Stimulated activated CD4-positive, alpha-beta T cell treated with anti-CD3 and anti-CD28 coated beads, Interleukin-2, amount 100 ng/mL, for 24 hours (primary cell): Measurements from ENCODE around the gene WWOX.
"Not testable (repeated sequence)": the region's sequence is repeated elsewhere in the genome, so short reads cannot be mapped to it uniquely, and the experiment has no call there.

Source experiments
- DNase-seq, 2 donors: peaks; one replicate each; pipeline ENCODE4 v3.0.0-alpha.2; 2020

The WWOX gene

GRCh38 chr16:79012671-79013434 lies 913.4 kb downstream of the WWOX start:
- DNase-seq = no peak

- DNase-seq = no peak
These were observed 914.6 kb downstream of the WWOX start for GRCh38 chr16:79013930-79014660.

DNA sequence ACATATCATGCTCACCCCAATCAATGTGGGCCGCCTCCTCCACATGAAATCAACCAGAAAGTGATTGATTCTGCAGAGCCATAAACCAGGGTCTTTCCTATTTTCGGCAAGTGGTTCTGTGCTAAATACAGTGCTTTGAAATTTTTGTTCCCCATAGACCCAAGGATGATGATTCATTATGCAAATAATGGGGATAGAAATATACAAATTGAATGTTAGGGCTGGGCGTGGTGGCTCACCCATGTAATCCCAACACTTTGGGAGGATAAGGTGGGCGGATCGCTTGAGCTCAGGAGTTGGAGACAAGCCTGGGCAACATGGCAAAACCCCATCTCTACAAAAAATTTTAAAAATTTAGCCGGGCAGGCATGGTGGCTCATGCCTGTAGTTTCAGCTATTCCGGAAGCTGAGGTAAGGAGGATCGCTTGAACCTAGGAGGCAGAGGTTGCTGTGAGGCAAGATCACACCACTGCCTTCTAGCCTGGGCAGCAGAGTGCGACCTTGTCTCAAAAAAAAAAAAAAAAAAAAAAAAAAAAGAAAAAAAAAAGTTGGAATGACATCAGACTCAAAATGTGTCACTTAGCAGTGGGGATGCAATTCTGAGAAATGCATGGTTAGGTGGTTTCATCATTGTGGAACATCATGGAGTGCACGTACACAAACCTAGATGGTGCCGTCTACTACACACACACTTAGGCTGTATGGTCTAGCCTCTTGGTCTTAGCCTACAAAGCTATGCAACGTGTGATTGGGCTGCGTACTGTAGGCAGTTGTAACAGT lies 919.4 kb downstream of the WWOX start:
- DNase-seq = no peak

GRCh38 chr16:79019431-79019830 lies 920.0 kb downstream of the WWOX start:
- no peak for DNase-seq

DNA sequence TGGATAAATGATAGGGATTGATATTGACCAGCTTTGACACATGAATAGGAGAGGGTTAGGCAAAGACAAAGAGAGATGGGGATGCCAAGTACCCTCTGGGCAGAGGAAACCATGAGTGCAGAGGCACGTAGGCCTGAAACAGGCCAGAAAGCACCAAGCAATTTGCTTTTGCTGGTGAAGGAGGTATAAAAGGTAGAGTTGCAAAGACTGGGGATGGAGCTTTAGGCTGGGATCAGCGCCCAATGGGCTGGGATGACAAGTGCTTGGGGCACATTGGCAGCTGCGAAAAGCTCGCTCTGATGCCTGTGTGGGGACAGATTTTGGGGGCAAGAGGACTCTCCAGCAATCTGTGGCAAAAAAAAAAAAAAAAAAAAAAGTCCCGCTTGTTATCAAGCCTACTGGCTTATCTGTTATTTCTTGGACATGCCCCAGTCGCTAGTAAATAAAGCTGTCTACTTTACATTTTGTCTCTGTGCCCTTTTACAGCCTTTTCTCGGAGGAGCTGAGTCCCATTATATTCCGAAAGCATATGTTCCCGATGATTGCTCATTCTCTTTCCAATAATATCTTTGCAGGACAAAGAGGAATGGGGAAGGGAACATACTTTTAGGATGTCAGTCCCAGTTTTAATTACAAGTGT lies 922.7 kb downstream of the WWOX start:
- DNase-seq = no peak

DNA sequence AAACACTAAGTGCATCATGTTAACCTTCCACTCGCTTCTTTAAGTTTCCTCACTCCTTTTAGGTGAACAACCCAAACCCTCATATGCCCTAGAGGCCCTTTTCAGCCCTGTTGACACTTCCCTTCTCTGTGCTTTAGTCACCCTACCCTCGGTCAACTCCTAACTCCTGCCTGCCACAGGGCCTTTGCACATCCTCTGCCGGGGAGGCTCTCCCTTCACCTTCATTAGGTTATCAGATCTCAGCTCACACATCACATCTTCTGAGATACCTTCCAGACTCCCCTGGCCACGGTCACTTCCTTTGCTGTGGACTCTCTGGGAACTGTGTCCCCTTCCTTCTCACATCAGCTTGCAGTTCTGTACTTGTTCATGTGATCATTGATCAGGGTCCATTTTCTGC lies 926.7 kb downstream of the WWOX start:
- no peak for DNase-seq

- DNase-seq = no peak
These were observed 937.1 kb downstream of the WWOX start for GRCh38 chr16:79036541-79036940.

DNA sequence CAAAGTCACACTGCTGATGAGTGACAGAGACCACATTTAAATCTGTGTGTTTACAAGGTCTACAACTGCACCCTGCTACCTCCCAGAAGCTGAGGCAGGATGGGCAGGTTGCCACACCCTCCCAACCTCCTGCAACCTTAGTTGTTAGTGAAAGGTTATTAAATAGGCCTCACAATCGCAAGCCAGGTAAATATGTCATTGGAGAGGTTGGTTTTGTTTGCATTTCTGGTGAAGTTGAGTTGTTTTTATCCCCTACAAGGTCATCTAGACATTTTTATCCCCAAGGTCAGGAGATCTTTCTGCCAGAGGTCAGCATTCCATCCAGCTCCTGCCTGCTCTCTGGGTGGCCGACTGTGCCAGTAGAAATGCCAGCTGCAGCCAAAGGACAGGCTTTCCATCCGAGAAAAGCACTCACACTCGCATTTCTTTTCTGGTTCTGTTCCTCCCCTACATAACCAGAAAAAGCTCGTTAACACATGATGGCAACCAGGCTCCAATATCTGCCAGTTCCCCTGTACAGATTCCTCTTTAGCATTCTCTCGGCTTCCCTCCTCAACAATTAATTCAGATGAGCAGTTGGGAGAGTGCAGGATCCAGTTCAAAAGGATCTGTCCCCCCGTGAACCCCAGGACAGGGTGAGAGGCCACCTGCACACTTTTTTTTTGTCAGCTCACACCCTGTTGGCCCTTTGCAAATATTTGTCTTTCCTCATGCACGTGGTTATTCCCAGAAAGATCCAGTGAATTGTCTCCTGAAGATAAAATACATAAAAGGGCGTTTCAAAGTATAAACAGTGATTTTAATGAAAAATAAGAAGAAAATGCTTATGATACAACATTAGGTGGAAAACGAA lies 938.3 kb downstream of the WWOX start:
- DNase-seq = no peak

DNA sequence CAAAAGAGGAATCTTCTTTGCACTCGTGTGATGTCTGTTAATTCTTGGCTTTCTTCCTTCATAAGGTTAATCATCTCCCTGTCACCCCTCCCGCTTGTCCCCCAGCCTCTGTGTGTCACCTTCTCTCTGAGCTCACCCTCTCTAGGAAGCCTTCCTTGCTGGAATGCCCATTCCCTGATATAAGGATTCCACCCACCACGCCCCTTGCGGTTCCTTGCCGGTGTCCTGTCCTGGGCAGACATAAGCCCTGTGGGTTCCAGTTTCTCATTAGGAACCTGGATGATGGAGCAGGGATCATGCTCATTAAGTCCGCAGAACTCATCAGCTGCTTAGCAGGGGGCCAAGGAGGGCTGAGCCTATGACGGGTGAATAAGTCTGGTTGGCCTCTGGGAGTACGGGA lies 941.8 kb downstream of the WWOX start:
- no peak for DNase-seq

DNA sequence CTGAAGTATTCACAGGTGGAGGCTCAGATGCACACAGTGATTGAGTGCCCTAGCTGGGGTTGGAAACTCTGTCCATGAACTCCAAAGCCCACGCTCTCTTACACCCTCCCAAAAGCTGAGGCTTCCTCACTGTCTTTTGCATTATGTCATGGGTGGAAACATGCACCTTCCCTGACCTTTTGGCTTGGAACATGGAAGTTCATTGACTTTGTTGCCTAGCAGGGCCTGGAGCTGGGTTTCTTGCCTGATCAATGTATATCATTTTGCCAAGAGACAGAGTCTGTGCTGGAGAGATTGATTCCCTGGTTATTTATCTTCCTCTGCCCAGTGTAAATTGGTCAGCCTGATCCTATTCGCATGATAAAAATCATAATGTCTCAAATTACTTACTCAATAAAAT lies 942.7 kb downstream of the WWOX start:
- no peak for DNase-seq

GRCh38 chr16:79042886-79043285 lies 943.4 kb downstream of the WWOX start:
- DNase-seq = peak; percentile 17 to 22

GRCh38 chr16:79045191-79045590 lies 945.7 kb downstream of the WWOX start:
- DNase-seq = no peak

- no peak for DNase-seq
These were observed 947.9 kb downstream of the WWOX start for GRCh38 chr16:79047337-79047736.

DNA sequence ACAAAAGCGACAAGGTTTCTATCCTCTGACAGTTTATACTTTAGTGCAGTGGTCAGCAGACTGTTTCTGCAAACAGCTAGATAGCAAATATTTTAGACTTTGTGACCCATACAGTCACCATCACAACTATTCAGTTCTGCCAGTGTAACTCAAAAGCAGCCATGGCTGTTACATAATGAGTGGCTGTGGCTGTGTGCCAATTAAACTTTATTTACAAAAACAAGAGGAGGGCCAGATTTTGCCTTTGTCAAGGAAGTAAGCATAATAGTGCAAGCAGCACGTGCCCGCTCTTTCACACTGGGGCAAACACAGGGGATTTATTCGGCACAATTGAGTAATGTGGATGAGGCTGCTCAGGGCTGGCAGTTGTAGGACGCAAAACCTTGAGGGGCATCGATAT lies 949.6 kb downstream of the WWOX start:
- DNase-seq = no peak

- no peak for DNase-seq
These were observed 950.6 kb downstream of the WWOX start for GRCh38 chr16:79050063-79050462.

DNA sequence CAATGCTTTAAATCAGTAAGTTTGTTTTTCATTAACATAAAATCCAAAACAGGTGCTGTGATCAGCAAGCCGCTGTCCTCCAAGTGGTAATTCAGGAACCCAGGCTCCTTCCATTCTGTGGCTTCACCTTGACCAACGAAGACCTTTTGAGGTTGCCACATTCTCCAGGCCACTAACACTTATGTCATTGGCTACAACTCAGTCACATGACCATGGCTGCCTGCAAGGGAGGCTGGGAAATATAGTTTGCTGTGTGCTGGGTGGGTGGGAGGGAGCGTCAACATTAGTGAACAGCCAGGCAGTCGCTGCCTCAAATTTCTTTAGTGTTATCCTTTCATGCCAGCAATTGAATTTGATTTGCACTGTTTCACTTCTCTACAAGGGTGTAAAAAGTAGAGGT lies 951.9 kb downstream of the WWOX start:
- DNase-seq = no peak

DNA sequence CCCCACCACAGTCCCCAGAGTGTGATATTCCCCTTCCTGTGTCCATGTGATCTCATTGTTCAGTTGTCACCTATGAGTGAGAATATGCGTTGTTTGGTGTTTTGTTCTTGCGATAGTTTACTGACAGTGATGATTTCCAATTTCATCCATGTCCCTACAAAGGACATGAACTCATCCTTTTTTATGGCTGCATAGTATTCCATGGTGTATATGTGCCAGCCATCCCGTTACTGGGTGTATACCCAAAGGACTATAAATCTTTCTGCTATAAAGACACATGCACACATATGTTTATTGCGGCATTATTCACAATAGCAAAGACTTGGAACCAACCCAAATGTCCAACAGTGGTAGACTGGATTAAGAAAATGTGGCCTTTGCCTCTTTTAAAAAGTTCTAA lies 952.7 kb downstream of the WWOX start:
- not testable (repeated sequence) for DNase-seq

DNA sequence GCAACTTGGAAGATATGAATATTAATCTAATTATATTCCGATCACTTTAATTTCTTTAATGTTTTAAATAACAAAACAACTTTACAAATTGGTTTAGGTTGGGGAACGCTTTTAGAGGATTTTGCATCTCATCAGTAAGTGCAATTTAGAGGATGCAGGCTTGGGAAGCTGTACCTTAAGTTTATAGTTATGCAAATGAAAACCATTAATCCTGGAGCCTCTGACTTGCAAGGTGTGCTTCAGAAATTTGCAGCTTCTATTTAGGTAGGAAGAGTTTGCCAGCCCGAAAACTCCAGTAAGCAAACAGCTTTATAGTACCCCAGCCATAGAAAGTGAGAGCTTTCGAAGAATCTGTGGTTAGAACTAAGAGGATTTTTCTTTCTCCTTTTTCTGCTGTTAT lies 954.1 kb downstream of the WWOX start:
- DNase-seq = no peak

DNA sequence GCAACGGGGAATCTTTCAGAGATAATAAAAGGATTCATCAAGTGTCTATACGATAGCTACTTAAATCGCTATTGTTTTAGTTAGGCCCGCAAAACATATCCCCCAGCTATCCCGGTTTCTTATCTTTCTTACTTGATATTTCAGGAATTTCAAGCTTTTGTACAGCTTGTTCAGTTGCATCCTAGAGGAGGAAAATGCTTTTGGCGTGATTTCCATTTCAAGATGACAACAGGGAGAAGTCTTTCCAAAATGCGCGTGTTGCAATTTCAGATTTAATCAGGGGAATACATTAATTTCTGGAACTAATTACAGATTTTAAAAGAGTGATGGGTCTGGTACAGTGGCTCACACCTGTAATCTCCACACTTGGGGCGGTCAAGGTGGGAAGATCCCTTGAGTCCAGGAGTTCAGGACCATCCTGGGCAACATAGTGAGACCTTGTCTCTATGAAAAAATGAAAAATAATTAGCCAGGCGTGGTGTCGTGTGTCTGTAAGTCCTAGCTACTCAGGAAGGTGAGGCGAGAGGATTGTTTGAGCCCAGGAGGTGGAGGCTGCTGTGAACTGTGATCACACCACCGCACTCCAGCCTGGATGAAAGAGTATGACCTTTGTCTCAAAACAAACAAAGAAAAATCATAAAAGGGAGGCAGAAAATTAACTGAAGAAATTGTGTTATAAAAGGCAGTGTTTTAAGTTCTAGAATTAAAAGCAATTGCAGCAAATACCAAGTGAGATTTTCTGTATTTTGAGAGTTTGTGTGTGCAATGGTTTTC lies 954.9 kb downstream of the WWOX start:
- no peak for DNase-seq

GRCh38 chr16:79055251-79055970 lies 956.0 kb downstream of the WWOX start:
- no peak for DNase-seq

DNA sequence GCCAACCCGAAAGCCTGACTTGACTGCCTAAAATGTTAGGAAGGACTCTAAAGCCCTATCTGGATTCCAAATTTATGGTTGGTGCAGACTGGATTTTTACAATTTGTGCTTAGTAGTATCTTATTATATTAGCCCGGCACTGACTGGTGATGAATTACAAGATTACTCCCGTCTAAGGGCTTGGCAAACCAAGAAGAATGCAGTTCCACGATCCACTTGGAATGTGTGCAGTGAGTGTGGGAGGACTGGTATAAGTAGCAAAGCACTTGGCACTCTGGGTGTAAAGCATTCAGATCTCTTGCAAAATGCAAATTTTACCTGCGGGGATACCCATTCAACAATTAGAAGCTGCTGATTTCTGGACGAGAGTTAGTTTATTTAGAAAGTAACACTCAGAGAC lies 961.7 kb downstream of the WWOX start:
- DNase-seq = no peak
